ENCODE results near the gene EDA.

The EDA gene

GRCh38 chrX:69664693-69665092, 48.8 kb downstream of the EDA start:
- TF ChIP-seq POLR2A (IDR thresholded peaks at IDR 0.05; ENCODE audit: low read depth, low read length), result no peak
- FAIRE-seq (no peak), DNase-seq (ENCODE audit: insufficient read length, low spot score) (no peak)

- FAIRE-seq, result no peak
- TF ChIP-seq POLR2A (IDR thresholded peaks at IDR 0.05; ENCODE audit: low read depth, low read length), result no peak
- no peak for DNase-seq (ENCODE audit: insufficient read length, low spot score)
These were observed 54.2 kb downstream of the EDA start for GRCh38 chrX:69670001-69670555.

- FAIRE-seq, result no peak
- no peak for TF ChIP-seq POLR2A (IDR thresholded peaks at IDR 0.05; ENCODE audit: low read depth, low read length)
- DNase-seq (ENCODE audit: insufficient read length, low spot score), result no peak
These were observed 59.0 kb downstream of the EDA start for GRCh38 chrX:69674891-69675290.

- no peak for DNase-seq (ENCODE audit: insufficient read length, low spot score)
- TF ChIP-seq POLR2A (IDR thresholded peaks at IDR 0.05; ENCODE audit: low read depth, low read length), result no peak
- FAIRE-seq, result no peak
These were observed 89.9 kb downstream of the EDA start for GRCh38 chrX:69705818-69706217.

- DNase-seq (ENCODE audit: insufficient read length, low spot score) (no peak), FAIRE-seq (no peak)
- no peak for TF ChIP-seq POLR2A (IDR thresholded peaks at IDR 0.05; ENCODE audit: low read depth, low read length)
These were observed 102.2 kb downstream of the EDA start for GRCh38 chrX:69718102-69718501.

GRCh38 chrX:69724307-69724706, 108.4 kb downstream of the EDA start:
- DNase-seq (ENCODE audit: insufficient read length, low spot score), result no peak
- no peak for FAIRE-seq
- no peak for TF ChIP-seq POLR2A (IDR thresholded peaks at IDR 0.05; ENCODE audit: low read depth, low read length)

- FAIRE-seq, result no peak
- no peak for DNase-seq (ENCODE audit: insufficient read length, low spot score)
- no peak for TF ChIP-seq POLR2A (IDR thresholded peaks at IDR 0.05; ENCODE audit: low read depth, low read length)
These were observed 124.4 kb downstream of the EDA start for GRCh38 chrX:69740317-69740716.

GRCh38 chrX:69741721-69742120, 125.8 kb downstream of the EDA start:
- FAIRE-seq (no peak), DNase-seq (ENCODE audit: insufficient read length, low spot score) (no peak)
- TF ChIP-seq POLR2A (IDR thresholded peaks at IDR 0.05; ENCODE audit: low read depth, low read length), result no peak

GRCh38 chrX:69746051-69746450, 130.1 kb downstream of the EDA start:
- TF ChIP-seq POLR2A (IDR thresholded peaks at IDR 0.05; ENCODE audit: low read depth, low read length), result no peak
- DNase-seq (ENCODE audit: insufficient read length, low spot score) (no peak), FAIRE-seq (no peak)

- no peak for DNase-seq (ENCODE audit: insufficient read length, low spot score)
- FAIRE-seq, result no peak
- TF ChIP-seq POLR2A (IDR thresholded peaks at IDR 0.05; ENCODE audit: low read depth, low read length), result no peak
These were observed 132.1 kb downstream of the EDA start for GRCh38 chrX:69748055-69748454.

- DNase-seq (ENCODE audit: insufficient read length, low spot score) (no peak), FAIRE-seq (no peak)
- no peak for TF ChIP-seq POLR2A (IDR thresholded peaks at IDR 0.05; ENCODE audit: low read depth, low read length)
These were observed 144.2 kb downstream of the EDA start for GRCh38 chrX:69759921-69760625.

GRCh38 chrX:69761633-69762032, 145.7 kb downstream of the EDA start:
- TF ChIP-seq POLR2A (IDR thresholded peaks at IDR 0.05; ENCODE audit: low read depth, low read length), result no peak
- FAIRE-seq (no peak), DNase-seq (ENCODE audit: insufficient read length, low spot score) (no peak)

GRCh38 chrX:69762340-69762739, 146.4 kb downstream of the EDA start:
- FAIRE-seq (no peak), DNase-seq (ENCODE audit: insufficient read length, low spot score) (no peak)
- no peak for TF ChIP-seq POLR2A (IDR thresholded peaks at IDR 0.05; ENCODE audit: low read depth, low read length)

GRCh38 chrX:69793260-69793935, 177.5 kb downstream of the EDA start:
- FAIRE-seq (no peak), DNase-seq (ENCODE audit: insufficient read length, low spot score) (no peak)
- TF ChIP-seq POLR2A (IDR thresholded peaks at IDR 0.05; ENCODE audit: low read depth, low read length), result no peak

GRCh38 chrX:69795702-69796101, 179.8 kb downstream of the EDA start:
- FAIRE-seq (no peak), DNase-seq (ENCODE audit: insufficient read length, low spot score) (no peak)
- no peak for TF ChIP-seq POLR2A (IDR thresholded peaks at IDR 0.05; ENCODE audit: low read depth, low read length)

Data from H54 (cell line).